K562 (cell line): ENCODE measurements around the gene IFT81.

Experiments
- CTCF ChIP-seq, 3 experiments: IDR thresholded peaks in 2 of 3; conservative IDR thresholded peaks in 1 of 3; 2 replicates each; pipeline ENCODE4 v1.5.1; 2011 to 2012; ENCODE audit warnings: low read length in 3 of 3, mild to moderate bottlenecking in 3 of 3, control low read depth in 2 of 3, improper control_type of control experiment in 1 of 3, inconsistent platforms in 1 of 3, low read depth in 1 of 3, mixed read lengths in 1 of 3, moderate library complexity in 1 of 3; ENCODE audit not compliant: insufficient read depth in 2 of 3
- ELF1 ChIP-seq: fragments of 200-800 bp; sonication (Bioruptor generic); IDR thresholded peaks from 2 replicates; pipeline ENCODE4 v1.6.1; 2016; ENCODE audit warnings: missing genetic modification characterization, missing compliant biosample characterization
- GATAD2A ChIP-seq: fragments of 450-650 bp; IDR thresholded peaks from 2 replicates; pipeline ENCODE4 v1.6.1; 2017
- POLR2A ChIP-seq: fragments of 450-650 bp; conservative IDR thresholded peaks from 2 replicates; pipeline ENCODE4 v1.6.1; 2016
- POLR2AphosphoS2 ChIP-seq: IDR thresholded peaks from 2 replicates; pipeline ENCODE4 v1.6.1; 2012; ENCODE audit warnings: low read length, improper control_type of control experiment
- SETDB1 ChIP-seq: IDR thresholded peaks from one replicate; pipeline ENCODE4 v1.6.1; 2012; ENCODE audit warnings: low read length, control low read depth, inconsistent platforms
- SMAD1 ChIP-seq: fragments of 150-350 bp; IDR thresholded peaks from 2 replicates; pipeline ENCODE4 v1.6.1; 2014; ENCODE audit warnings: low read length, low read depth; ENCODE audit not compliant: partially characterized antibody
- SRSF9 ChIP-seq: fragments of 200-400 bp; formaldehyde crosslinking; IDR thresholded peaks from 2 replicates; pipeline ENCODE4 v1.6.1; 2017; ENCODE audit warnings: low read depth, low read length, borderline replicate concordance
- TCF3 ChIP-seq: sonication (generic); formaldehyde crosslinking; IDR thresholded peaks from 2 replicates; pipeline ENCODE4 v1.4.0; 2020; ENCODE audit warnings: mild to moderate bottlenecking, missing genetic modification reagents
- TRIM24 ChIP-seq, 2 experiments: fragments of 450-650 bp; IDR thresholded peaks; 2 replicates each; pipeline ENCODE4 v1.6.1; 2016
- ZBTB1 ChIP-seq: sonication (generic); formaldehyde crosslinking; IDR thresholded peaks from 2 replicates; pipeline ENCODE4 v1.8.1; 2023; ENCODE audit warnings: missing genetic modification reagents, low read depth, mild to moderate bottlenecking, borderline replicate concordance
- ZBTB7A ChIP-seq: IDR thresholded peaks from 2 replicates; pipeline ENCODE4 v1.6.1; 2011; ENCODE audit warnings: low read depth, mild to moderate bottlenecking, low read length, moderate library complexity, borderline replicate concordance; ENCODE audit not compliant: control insufficient read depth
- ZNF354B ChIP-seq: fragments of 250-450 bp; sonication (Bioruptor Pico); IDR thresholded peaks from 2 replicates; pipeline ENCODE4 v1.4.0; 2020
- TF ChIP-seq, protein P1 (sequence below): conservative IDR thresholded peaks from 2 replicates; pipeline ENCODE4 v1.6.1; 2011; ENCODE audit warnings: low read depth, mild to moderate bottlenecking, low read length; ENCODE audit not compliant: control insufficient read depth

GRCh38 chr12:110222433-110222832 lies 98.3 kb downstream of the IFT81 start:
- TF ChIP-seq, protein P1, sequence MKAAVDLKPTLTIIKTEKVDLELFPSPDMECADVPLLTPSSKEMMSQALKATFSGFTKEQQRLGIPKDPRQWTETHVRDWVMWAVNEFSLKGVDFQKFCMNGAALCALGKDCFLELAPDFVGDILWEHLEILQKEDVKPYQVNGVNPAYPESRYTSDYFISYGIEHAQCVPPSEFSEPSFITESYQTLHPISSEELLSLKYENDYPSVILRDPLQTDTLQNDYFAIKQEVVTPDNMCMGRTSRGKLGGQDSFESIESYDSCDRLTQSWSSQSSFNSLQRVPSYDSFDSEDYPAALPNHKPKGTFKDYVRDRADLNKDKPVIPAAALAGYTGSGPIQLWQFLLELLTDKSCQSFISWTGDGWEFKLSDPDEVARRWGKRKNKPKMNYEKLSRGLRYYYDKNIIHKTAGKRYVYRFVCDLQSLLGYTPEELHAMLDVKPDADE: no peak
- no peak for TF ChIP-seq CTCF (IDR thresholded peaks at IDR 0.05 in 2 of 3, conservative IDR thresholded peaks at IDR 0.05 in 1 of 3; ENCODE audit: insufficient read depth in 2 of 3, low read depth in 1 of 3, low read length in 3 of 3)
- TF ChIP-seq GATAD2A: no peak
- TF ChIP-seq ZBTB7A: no peak
- TF ChIP-seq ZBTB1 (CRISPR knock-in tag): no peak
- no peak for TF ChIP-seq TCF3 (CRISPR knock-in tag)
- TF ChIP-seq SMAD1: no peak
- TF ChIP-seq TRIM24 (IDR thresholded peaks at IDR 0.05): no peak
- TF ChIP-seq ZNF354B (CRISPR knock-in tag): no peak
- no peak for TF ChIP-seq SRSF9
- no peak for TF ChIP-seq ELF1 (tag)
- no peak for TF ChIP-seq POLR2AphosphoS2
- TF ChIP-seq POLR2A: no peak
- no peak for TF ChIP-seq SETDB1
